Astrocyte of the spinal cord (primary cell): Measurements from ENCODE around the gene IGLL1.

ENCODE experiments used
- DNase-seq: peaks from one replicate; pipeline ENCODE4 v3.0.0; 2011; ENCODE audit warnings: low read depth, low spot score
- H3K4me3 ChIP-seq: 2 replicates; pipeline ENCODE4 v1.5.1; 2011; ENCODE audit warnings: low read depth, mild to moderate bottlenecking, low read length, moderate library complexity
- in situ Hi-C: cut with HindIII; loops from 2 replicates; pipeline ENCODE4 v1.10.0; 2017; ENCODE audit warnings: low sequenced_read_pairs
- TF ChIP-seq, protein P1 (sequence below): IDR thresholded peaks from 2 replicates; pipeline ENCODE4 v1.5.1; 2012; ENCODE audit warnings: low read depth, mild to moderate bottlenecking, low read length, inconsistent platforms

The IGLL1 gene

DNA sequence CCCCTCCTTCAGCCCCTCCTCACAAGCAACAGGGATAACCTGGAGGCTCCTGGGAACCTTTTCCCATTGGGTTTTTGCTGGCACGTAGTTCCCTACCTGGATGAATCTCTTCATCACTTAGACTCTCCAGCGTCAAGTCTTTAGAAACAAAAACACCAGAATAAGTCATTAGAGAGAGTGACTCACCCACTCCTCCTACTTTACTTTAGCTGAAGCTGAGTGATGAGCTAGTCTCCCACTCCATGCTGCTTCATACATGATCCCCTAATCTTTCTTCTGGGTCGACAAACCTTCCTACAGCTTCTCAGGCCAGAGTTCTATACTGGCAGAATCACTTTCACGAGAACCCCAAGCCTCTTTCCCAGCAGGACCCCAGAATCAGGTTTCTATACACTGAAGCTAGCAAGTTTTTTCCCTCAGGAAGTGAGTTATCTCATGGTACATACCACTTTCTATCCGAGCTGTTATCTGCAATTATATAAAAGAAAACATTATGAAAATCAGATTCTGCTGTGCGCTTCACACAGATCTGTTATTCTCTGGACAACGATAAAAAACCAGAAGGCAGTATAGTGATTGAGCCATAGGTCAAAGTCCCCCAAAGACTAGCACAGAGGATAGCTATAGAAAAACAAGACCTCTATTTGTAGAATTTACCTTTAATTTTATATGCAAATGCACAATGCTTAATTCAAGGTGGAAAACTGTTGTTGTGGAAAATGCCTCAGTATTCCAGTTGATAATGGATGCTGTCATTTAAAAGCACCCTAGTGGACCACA, 33.3 kb upstream of the IGLL1 start:
- in situ Hi-C loops: no loop called here
- DNase-seq: no peak
- TF ChIP-seq, protein P1, sequence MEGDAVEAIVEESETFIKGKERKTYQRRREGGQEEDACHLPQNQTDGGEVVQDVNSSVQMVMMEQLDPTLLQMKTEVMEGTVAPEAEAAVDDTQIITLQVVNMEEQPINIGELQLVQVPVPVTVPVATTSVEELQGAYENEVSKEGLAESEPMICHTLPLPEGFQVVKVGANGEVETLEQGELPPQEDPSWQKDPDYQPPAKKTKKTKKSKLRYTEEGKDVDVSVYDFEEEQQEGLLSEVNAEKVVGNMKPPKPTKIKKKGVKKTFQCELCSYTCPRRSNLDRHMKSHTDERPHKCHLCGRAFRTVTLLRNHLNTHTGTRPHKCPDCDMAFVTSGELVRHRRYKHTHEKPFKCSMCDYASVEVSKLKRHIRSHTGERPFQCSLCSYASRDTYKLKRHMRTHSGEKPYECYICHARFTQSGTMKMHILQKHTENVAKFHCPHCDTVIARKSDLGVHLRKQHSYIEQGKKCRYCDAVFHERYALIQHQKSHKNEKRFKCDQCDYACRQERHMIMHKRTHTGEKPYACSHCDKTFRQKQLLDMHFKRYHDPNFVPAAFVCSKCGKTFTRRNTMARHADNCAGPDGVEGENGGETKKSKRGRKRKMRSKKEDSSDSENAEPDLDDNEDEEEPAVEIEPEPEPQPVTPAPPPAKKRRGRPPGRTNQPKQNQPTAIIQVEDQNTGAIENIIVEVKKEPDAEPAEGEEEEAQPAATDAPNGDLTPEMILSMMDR: no peak
- no peak overlapping the region for H3K4me3 ChIP-seq

DNA sequence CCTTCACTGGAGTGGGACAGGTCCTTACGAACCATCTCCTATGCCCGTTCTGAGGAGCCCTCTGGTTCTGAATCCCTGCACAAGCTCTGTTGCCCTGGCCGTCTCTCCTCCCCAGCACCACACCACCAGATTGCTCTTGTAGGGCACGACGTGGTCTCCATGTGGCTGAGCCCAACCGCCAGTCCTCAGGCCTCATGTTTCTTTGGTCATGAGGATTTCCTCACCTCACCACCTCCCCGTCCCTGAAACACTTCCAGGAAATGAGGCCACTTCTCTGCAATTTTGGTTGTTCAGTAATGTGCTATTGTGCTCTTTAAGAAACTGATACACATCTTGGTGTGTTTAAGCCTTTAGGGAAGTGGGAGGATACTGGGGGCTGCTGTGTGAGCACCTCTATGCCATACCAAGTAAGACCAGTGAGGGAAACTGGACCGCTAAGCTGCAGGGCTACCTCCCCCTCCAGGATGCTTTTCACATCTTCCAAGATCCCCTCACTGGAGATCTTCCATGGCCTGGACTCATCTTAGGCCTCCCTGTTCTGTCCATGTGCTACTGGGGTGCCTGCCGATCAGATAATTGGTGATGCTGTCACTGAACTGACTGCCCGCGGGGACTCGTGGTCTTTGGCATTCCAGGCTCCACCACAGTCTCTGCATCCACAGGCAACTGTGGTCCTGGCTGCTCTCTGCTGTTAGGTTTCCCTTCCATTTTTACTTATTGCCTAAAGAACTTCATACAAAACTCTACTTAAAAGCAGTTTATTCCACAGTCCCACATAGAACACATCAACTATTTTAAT, 30.1 kb upstream of the IGLL1 start:
- in situ Hi-C loops: no loop called here
- TF ChIP-seq, protein P1: no peak
- no peak overlapping the region for H3K4me3 ChIP-seq
- DNase-seq: no peak

DNA sequence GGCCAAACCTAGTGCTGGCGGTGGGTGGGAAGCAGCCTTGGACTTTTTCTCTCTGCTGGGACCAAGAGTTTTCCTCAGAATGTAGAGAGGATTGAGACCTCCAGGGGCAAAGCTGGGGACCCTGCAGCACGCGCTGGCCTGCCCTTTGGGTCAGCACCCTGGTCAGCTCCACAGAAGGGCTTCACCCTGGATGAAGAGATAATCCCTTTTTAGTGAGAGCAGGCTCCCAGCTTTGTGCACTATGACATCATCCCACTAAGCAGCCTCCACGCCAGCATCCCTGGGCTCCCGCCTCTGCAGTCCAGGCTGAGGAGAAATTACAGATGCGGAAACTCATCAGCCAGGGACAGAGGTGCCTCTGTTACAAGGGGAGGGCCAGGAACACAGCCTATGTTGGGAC, 28.5 kb upstream of the IGLL1 start:
- DNase-seq: no peak
- no peak overlapping the region for H3K4me3 ChIP-seq
- TF ChIP-seq, protein P1: no peak
- in situ Hi-C loops: no loop called here

DNA sequence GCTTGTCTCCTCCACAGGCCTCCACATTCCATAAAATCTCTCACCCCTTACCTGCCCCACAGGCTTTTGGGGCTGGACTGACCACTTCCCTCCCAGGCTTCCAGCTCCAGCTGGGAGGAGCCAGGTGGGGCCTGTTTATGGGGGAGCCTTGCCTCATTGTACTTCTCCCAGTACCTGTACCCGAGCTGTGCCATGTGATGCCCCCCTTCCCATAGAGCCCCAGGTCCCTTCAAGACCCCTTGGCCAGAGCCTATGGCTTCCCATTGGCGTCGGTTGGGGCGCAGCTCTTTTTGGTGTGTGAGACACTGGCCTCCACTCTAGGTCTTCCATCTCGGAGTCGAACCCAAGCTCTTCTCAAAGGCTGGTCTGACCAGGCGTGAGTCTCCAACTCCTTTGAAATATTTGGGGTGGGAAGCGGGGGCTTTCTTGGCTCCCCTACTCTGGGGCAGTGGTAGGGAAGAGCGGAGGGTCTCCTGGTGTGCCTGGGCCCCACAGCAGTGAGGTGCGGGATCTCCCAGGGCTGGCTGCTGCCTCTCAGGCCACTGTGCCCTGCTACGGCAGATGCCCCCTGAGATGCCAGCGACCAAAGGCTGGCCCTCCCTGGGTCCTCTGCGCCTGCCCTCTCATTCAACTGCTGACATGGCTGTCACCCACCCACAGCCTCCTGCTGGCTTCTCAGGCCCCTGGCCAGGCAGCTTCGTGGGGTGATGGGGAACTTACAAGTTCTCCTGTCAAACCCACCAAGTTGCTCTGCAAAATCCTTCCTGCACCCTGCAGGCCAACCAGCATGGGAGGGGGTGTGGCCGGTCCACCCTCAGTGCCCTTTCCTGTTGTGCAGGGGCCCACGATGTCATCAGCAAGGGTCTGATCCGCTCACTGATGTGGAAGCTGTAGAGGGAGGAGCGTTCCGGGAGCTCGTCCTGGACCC, 26.4 kb upstream of the IGLL1 start:
- DNase-seq: no peak
- TF ChIP-seq, protein P1: no peak
- in situ Hi-C loops: no loop called here
- no peak overlapping the region for H3K4me3 ChIP-seq

DNA sequence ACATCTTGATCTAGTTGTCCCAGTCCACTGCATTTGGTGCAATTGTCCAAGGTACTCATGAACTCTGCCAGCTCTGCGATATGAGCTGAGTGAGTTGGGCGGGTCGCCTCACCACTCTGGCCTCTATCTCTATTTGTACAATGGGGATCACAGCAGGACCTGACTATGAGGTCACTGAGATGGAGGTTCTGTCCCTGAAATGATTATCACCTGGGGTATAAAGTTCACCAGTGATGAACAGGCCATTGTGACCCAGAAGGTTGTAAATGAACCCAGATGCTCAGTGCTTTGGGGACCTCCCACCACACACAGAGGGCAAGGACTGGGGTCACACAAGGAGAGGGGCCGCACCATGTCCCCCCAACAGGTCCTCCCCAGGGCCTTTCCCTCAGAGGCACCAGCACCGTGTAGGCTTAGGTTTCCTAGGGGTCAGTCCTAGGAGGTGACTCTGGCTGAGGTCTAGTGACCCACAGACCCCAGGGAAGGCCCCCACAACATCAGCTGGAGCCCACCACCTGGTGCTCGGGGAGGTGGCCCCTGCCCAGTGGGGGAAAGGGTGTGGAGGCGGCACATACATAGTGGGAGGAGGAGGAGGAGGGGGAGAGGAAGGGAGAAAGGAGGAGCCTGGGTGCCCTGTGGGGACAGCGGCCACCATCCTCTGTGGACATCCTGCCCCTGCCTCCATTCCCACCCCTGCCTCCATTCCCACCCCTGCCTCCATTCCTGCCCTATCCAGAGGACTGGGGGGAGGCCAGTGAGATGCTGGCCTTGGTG, 25.0 kb upstream of the IGLL1 start:
- DNase-seq: no peak
- TF ChIP-seq, protein P1: no peak
- no peak overlapping the region for H3K4me3 ChIP-seq
- in situ Hi-C loops: no loop called here
